IPS-NIHi7 (cell line): ENCODE data around the gene CEBPB.

Experiments used
- DNase-seq: peaks from one replicate; pipeline ENCODE4 v3.0.0; 2012; ENCODE audit warnings: mixed read lengths; ENCODE audit errors: extremely low spot score

The CEBPB gene

DNA sequence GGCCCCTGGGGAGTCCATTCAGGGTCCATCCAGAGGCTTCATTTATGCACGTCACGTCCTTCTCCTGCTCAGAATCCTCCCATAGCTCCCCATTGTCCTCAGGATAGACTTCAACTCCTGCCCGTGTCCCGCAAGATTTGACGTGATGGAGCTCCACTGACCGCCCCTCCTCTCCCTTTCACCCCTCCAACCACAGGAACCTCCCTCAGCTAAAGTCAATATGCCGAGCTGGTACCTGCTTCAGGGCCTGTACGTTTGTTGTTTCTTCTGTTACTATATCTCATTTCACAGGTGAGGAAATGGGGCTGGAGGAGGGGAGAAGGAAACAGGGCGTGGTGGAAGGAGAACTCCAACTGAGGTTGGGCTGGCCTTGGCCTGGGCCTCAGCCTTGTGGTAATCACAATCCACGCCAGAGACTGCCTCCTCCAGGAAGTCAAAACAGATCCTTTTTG is 38.6 kb downstream of the CEBPB start:
- DNase-seq, result no peak

- no peak for DNase-seq
These were observed 39.6 kb downstream of the CEBPB start for GRCh38 chr20:50230184-50230583.

DNA sequence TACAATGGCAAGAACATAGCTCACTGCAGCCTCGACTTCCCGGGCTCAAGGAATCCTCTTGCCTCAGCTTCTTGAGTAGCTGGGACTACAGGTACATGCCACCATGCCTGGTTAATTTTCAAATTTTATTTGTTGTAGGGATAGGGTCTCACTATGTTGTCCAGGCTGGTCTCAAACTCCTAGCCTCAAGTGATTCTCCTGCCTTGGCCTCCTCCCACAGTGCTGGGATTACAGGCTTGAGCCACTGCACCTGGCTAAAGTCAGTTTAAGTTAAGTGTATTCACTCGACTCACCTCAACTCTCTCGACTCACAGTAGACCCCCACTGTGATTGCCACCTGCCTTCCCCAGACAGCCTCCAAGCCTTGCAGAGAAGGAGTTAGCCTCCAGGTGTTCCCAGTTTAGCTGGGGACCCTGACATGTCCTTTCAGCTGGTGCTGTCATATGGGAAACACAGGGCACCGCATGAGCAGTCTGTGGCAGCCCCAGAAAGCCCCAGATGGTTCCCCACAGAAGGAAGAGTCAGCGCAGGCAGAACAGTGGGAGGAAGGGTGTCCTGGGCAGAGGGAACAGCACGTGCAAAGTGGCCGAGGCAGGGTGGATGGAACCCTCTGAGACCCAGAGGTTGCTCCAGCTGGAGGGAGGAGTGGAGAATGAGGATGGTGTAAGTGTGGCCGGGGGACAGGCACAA is 40.4 kb downstream of the CEBPB start:
- no peak for DNase-seq

DNA sequence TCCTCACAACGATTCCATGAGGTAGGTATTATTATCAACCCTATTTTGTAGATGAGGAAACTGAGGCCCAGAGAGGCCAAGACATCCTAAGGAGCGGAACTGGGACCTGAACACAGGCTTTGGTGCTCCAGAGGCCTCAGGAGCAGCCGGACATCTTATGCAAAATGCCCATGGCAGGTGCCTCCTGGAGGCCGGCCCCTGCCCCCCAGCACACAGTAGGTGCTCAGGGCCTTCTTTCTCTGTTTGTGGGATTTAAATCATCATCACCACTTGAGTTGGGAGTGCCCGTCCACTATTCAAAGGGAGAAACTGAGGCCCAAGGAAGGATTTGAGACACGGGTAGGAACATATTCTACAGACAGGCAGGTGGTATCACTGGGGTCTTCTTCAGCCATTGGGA is 41.2 kb downstream of the CEBPB start:
- DNase-seq, result no peak

DNA sequence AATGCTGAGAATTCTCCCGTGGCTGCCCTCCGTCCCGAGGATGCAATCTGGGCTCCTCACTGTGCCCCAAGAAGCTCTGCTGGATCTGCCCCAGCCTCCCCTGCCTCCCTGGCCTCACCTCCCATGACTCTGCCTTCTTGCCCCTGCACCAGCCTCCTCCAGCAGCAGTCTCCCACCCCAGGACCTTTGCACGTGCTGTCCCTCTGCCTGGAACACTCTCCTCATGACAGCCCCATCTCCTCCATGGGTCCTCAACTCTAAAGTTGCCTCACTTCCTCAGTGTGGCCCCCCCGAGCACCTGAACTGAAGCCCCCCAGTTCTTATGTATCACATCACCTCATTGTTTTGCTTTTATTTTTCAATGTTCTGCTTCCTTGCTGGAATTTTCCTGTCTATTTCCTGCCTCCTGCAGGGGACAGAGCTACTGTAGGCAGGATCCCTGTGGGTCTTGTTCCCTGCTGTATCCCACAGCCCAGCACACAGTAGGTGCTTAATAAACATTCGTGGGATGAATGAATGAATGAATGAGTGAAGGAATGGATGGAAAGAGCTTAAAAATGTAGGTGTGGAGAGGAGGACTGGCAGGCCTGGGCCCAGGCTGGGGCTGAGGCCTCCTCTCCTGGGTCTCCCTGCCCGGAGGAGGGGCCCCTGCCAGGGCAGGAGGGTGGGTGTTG is 42.2 kb downstream of the CEBPB start:
- DNase-seq, result no peak

DNA sequence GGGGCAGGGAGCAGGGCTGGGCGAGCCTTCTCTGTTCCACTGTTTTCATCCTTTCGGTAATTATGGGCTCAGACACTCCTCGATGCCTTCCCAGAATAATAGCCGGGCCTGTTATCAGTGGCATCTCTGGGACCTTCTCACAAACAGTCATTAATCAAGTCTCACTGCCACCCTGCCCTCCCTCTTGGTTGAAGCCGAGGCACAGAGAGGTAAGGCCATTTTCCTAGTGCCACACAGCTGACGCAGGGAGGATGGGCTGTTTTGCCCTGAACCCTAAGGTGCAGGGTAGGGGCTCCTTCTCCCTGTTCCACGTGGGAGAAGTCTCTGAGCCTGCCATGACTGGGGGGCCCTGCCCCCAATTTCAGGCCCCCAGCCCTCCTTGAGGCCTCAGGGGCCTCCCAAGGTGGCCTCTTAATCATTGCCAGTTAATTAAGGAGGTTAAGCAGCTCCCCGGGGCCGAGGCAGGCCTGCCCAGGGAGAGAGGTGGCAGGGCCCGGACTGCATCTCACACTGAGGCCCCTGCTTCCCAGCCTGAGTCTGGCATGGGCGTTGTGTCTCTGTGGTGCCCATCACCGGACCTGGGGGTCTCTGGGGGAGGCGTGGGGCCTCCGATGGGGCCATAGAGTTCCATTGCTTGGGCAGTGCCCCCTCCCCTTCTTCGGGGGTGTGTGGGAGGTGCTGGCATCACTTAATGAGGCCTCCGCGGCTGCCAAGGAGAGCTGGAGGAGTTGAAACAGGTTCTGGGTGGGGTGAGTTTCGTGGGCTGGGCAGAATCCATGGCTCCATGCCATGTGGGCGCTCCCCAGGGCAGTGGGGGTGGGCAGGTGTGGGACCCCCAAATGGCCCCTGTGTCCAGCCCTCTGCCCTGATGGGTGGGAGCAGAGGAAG is 42.9 kb downstream of the CEBPB start:
- no peak for DNase-seq

DNA sequence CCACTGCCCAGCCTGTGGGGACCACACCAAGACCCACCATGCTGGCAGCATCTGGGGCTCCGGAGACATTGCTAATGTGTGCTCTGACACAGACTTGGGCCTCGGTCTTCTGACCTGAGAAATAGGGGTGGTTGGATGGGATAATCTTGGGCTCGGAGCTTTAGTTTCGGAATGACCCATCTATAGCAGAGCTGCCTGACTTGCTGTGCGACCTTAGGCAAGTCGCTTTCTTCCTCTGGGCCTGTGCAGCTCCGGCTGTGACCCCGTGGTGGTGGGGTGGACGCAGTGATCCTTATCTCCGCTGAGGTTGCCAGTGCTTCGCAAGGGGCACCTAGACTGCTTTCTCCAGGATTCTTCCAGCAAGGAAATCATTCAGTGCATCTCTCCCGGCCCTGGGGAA is 43.7 kb downstream of the CEBPB start:
- no peak for DNase-seq

GRCh38 chr20:50237349-50237748 is 46.7 kb downstream of the CEBPB start:
- no peak for DNase-seq

DNA sequence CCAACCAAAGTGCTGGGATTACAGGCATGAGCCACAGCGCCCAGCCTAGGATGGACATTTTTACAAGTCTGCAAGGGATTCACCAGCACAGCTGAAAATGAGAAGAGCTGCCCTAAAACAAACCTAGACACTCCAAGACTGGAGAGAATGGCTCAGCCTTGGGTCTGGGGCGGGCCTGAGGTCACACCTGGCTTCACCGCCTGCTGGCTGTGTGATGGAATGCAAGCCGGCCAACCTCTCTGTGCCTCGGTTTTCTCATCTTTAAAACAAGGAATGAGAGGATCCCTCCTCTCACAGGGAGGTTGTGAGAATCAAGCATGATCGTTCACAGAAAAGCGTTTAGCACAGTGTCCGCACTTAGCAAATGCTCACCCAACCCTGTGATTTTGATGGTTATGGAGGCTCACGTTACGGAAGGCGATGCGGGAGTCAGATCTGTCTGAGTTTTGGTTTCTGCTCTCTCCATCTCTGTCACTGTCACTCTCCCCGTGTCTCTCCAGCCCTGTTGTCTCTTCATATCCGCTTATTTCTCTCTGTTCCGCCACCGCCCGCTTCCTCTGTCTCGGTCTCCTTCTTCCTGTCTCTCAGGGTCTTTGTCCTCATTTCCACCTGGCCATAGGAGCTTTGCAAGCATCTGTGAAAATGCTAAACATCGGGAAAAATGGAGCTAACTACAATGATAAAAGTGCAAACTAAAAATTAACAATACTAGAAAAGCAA is 47.6 kb downstream of the CEBPB start:
- DNase-seq, result peak; percentile 46

GRCh38 chr20:50240092-50240491 is 49.5 kb downstream of the CEBPB start:
- no peak for DNase-seq

DNA sequence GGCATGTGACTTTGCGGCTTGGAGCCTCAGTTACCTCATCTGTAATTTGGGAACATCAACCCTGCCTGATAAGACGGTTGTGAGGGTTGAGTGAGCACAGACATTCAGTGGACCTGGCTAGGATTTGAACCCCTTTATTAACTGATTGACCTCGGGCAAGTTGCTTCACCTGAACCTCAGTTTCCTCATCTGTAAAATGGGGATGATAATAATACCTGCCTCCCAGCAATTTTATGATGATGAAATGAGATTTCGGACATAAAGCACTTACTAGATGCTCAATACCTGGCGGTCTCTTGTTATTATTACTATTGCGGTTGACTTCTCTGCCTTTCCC is 51.5 kb downstream of the CEBPB start:
- no peak for DNase-seq
